Pancreas (tissue), 10 donors: ENCODE measurements around the gene IGFBP3. TPM values are rescaled to one million over a fixed set of nuclear protein-coding genes. Genes with fewer than 3 reads are reported as not detected.

Experiments
- ATAC-seq, 4 donors: fragments of 200-7000 bp; cut with Tn5 transposase; one replicate each; pipeline versions ENCODE4 v1.8.0 to v1.9.1; 2020; ENCODE audit warnings: mild to moderate bottlenecking in 4 of 4, moderate library complexity in 4 of 4
- DNase-seq, 6 donors: peaks; one replicate each; pipeline ENCODE4 v3.0.0-alpha.2; 2020
- FAIRE-seq: peaks from 2 replicates; lab custom pipeline; 2012; peaks lifted over from hg19 to GRCh38; lab: Jason Lieb, UNC
- H3K27ac ChIP-seq, 4 donors: fragments of 200-600 bp; sonication (generic); 1 replicate in 3 of 4; 2 replicates in 1 of 4; pipeline versions ENCODE4 v1.5.0 to v1.8.0; 2020
- H3K27me3 ChIP-seq, 4 donors: fragments of 200-600 bp; one replicate each; pipeline ENCODE4 v1.8.0; 2021
- H3K36me3 ChIP-seq, 3 donors: fragments of 200-600 bp; sonication (generic) in 1 of 3; one replicate each; pipeline versions ENCODE4 v1.5.0 to v1.8.0; 2020 to 2021
- H3K4me1 ChIP-seq, 3 donors: fragments of 200-600 bp; one replicate each; pipeline ENCODE4 v1.8.0; 2021
- H3K4me3 ChIP-seq, 4 donors: fragments of 200-600 bp; sonication (generic) in 2 of 4; one replicate each; pipeline versions ENCODE4 v1.5.0 to v1.8.0; 2020 to 2021
- H3K9me3 ChIP-seq, 4 donors: fragments of 200-600 bp; one replicate each; pipeline ENCODE4 v1.8.0; 2021
- CTCF ChIP-seq, 4 donors: fragments of 200-600 bp; sonication (generic) in 3 of 4; IDR thresholded peaks; one replicate each; pipeline versions ENCODE4 v1.5.0 to v1.8.0; 2021; ENCODE audit warnings: antibody characterized with exemption in 4 of 4
- WGBS, 2 donors: extraction: QIAGEN DNeasy Blood & Tissue Kit; methylation state at CpG; one replicate each; pipeline ENCODE4 v1.1.7; 2013; 5-methylcytosine and 5-hydroxymethylcytosine counted together
- intact Hi-C, 3 donors: fragments of 100-400 bp; cut with DNase I; formaldehyde crosslinking; loops; one replicate each; pipeline versions ENCODE4 v1.11.1 to v1.14.2; 2022
- polyA plus RNA-seq, 2 donors: library from polyadenylated mRNA; stranded (reverse); fragments of 200-250 nt; gene quantifications; one replicate each; pipeline ENCODE4 v1.2.3, GENCODE V29; 2013
- total RNA-seq, 6 donors: library from RNA; stranded (reverse); fragmentation: NEBNext Ultra II Directional in 4 of 6; extraction: Animal tissue kit (Norgen Biotek cat#: 25700) in 4 of 6; gene quantifications; one replicate each; pipeline versions ENCODE4 v1.2.1 to v1.2.4, GENCODE V29; 2021 to 2023
- donor health status: healthy with polysubstance abuse.
- donor health status: DM: no; HTN: no; CAD: no; lungs with moderate emphysema.
- donor health status: DM: no; HTN: no; CAD: no.
- donor health status: control.
- donor health status: control.
- donor health status: Bipolar disorder and iron deficiency.
- donor health status: DM: yes; HTN: yes; CAD: no.
- donor health status: DM: no; HTN: no; CAD: no.
- donor health status: DM: no; HTN: no; CAD: no.
- donor health status: DM: yes; HTN: yes; CAD: no.

IGFBP3 gene
- total and polyA plus RNA-seq, 8 donors: 4.6 to 27.3 (median 13.1) TPM

- FAIRE-seq (no peak), ATAC-seq (no peak), DNase-seq (no peak)
- 63 to 68% methylated on average over 6 of the region's 6 CpGs for WGBS, 2 donors
- TF ChIP-seq CTCF (IDR thresholded peaks at IDR 0.05): no peak
- Histone ChIP-seq H3K27me3 (peaks cover 0 to 8% (median 2%) of the 10 kb centered on the region in 4 donors), H3K9me3 (no peaks in the 10 kb centered on the region), H3K36me3 (no peaks in the 10 kb centered on the region), H3K4me3 (no peak overlapping the region), H3K27ac (no peak overlapping the region), H3K4me1 (peaks cover 0 to 36% (median 11%) of the 10 kb centered on the region in 3 donors)
- intact Hi-C loops: loop anchor here in 1 of 3 donors (10.0 kb wide), 1 partner anchor 431 kb away; no protein-coding TSS in a partner anchor
Measured at GRCh38 chr7:45923818-45924217, 2.7 kb upstream of the IGFBP3 start.

- no peaks in the 10 kb centered on the region for H3K36me3 ChIP-seq
- H3K4me1 ChIP-seq: peaks cover 0 to 36% (median 11%) of the 10 kb centered on the region in 3 donors
- DNase-seq (peak; percentile 54 to 91 (median 72)), ATAC-seq (peak; percentile 63 to 88 (median 70)), FAIRE-seq (no peak)
- H3K4me3 ChIP-seq: no peak overlapping the region
- peak; percentile 61 to 86 (median 80) for TF ChIP-seq CTCF (IDR thresholded peaks at IDR 0.05)
- peaks cover 0 to 13% (median 2%) of the 10 kb centered on the region in 4 donors for H3K27me3 ChIP-seq
- intact Hi-C loops: loop anchor here in 1 of 3 donors (10.0 kb wide), 1 partner anchor 432 kb away; no protein-coding TSS in a partner anchor
- H3K9me3 ChIP-seq: no peaks in the 10 kb centered on the region
- no peak overlapping the region for H3K27ac ChIP-seq
- 9% methylated on average over 9 of the region's 9 CpGs for WGBS, 2 donors
Measured at GRCh38 chr7:45923290-45923689, 2.2 kb upstream of the IGFBP3 start.

GRCh38 chr7:45922810-45923209, 1.7 kb upstream of the IGFBP3 start:
- no peak for FAIRE-seq

GRCh38 chr7:45921699-45922519, 837 bp upstream of the IGFBP3 start:
- H3K36me3 ChIP-seq: no peaks in the 10 kb centered on the region
- intact Hi-C loops: loop anchor here in 1 of 3 donors (10.0 kb wide), 1 partner anchor 433 kb away; no protein-coding TSS in a partner anchor
- no peaks in the 10 kb centered on the region for H3K9me3 ChIP-seq
- H3K27me3 ChIP-seq: peaks cover 0 to 14% (median 2%) of the 10 kb centered on the region in 4 donors
- DNase-seq (peak in 4 of 6 donors; percentile 13 to 65 (median 42)), ATAC-seq (peak in 3 of 4 donors; percentile 29 to 58 (median 47)), FAIRE-seq (no peak)
- H3K4me3 ChIP-seq: peak overlapping the region in 1 of 4 donors; percentile 45
- H3K27ac ChIP-seq: no peak overlapping the region
- peak; percentile 22 to 55 (median 42) for TF ChIP-seq CTCF (IDR thresholded peaks at IDR 0.05)
- H3K4me1 ChIP-seq: peaks cover 0 to 36% (median 11%) of the 10 kb centered on the region in 3 donors
- WGBS, 2 donors: 8 to 10% methylated on average over 36 of the region's 36 CpGs

More at GRCh38 chr7:45922810-45923209, 1.7 kb upstream of the IGFBP3 start:
- H3K4me1 ChIP-seq: peaks cover 0 to 36% (median 11%) of the 10 kb centered on the region in 3 donors
- DNase-seq: no peak
- 9 to 14% methylated on average over 11 of the region's 11 CpGs for WGBS, 2 donors
- H3K27me3 ChIP-seq: peaks cover 0 to 14% (median 2%) of the 10 kb centered on the region in 4 donors
- no peak overlapping the region for H3K27ac ChIP-seq
- H3K4me3 ChIP-seq: peak overlapping the region in 1 of 4 donors; percentile 22
- ATAC-seq: no peak
- intact Hi-C loops: loop anchor here in 1 of 3 donors (10.0 kb wide), 1 partner anchor 432 kb away; no protein-coding TSS in a partner anchor
- H3K9me3 ChIP-seq: no peaks in the 10 kb centered on the region
- H3K36me3 ChIP-seq: no peaks in the 10 kb centered on the region
- no peak for TF ChIP-seq CTCF (IDR thresholded peaks at IDR 0.05)
